ENCODE results near the gene RAPGEF5.

RAPGEF5 gene

DNA sequence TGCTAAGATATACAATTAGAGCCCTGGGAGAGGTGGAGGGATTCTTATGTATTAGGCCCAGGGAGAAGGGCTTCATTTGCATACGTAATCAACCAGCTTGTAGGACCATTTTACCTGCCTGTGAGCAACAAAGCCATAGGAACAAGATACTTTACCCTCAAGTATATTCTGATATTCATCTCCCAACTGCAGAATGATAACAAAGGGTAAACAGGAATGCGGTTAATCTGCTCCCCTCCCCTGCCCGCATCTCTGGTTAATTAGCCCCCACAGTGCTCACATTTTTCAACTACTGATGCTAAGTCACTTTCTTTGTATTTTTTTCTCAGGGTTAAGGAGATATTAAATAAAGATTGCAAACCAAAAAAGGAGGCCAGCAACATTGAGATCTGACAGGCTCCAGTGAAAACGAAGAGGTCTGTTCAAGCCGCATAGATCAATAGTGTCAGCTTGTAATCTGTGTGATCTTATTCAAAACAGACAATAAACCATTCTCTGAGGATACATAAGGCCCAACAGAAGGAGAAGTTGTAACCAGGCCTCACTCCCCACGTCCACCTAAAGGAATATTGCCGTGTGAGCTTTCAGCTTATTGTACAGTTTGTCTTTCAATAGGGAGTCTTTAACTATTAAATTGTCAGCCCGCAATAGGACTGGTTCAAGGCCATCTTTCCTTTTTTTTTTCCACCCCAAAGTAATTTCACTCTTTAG lies 203.4 kb downstream of the RAPGEF5 start:
- H3K27ac ChIP-seq, result peak overlapping the region; percentile 84
- no peaks in the 10 kb centered on the region for H3K36me3 ChIP-seq (ENCODE audit: control insufficient read depth, insufficient read depth, low read length)
- no peaks in the 10 kb centered on the region for H3K9me3 ChIP-seq (ENCODE audit: control insufficient read depth, low read length)
- no peak overlapping the region for H2AFZ ChIP-seq
- peaks cover 34% of the 10 kb centered on the region for H3K79me2 ChIP-seq
- H3K4me3 ChIP-seq (ENCODE audit: low read depth, low read length), result peak overlapping the region; percentile 2
- TF ChIP-seq CTCF (IDR thresholded peaks at IDR 0.05), result no peak
- no peaks in the 10 kb centered on the region for H3K27me3 ChIP-seq (ENCODE audit: control insufficient read depth, insufficient read depth, low read length)
- H3K9ac ChIP-seq, result no peak overlapping the region
- peaks cover 80% of the 10 kb centered on the region for H3K4me1 ChIP-seq
- H3K4me2 ChIP-seq (ENCODE audit: low read length), result peak overlapping the region; percentile 32

DNA sequence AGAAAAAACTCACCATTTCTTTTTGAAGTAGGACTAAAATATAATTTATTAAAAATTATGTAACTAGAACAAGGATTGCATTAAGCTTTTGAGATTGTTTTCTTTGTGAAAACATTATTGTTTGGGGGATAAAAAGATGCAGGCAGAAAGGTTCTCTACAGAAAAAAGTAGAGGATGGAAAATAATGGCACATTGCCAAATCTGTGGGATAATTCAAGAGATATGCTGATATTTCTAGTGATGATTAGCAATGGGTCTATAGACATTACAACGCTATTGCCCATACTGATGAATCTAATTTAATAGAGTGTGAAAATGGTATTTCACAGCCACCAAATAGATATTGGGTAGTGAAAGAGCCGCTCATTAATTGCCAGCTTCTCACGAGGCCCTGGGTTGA lies 204.3 kb downstream of the RAPGEF5 start:
- H3K4me2 ChIP-seq (ENCODE audit: low read length), result no peak overlapping the region
- no peak overlapping the region for H3K9ac ChIP-seq
- no peak for TF ChIP-seq CTCF (IDR thresholded peaks at IDR 0.05)
- H3K4me3 ChIP-seq (ENCODE audit: low read depth, low read length), result no peak overlapping the region
- H3K36me3 ChIP-seq (ENCODE audit: control insufficient read depth, insufficient read depth, low read length), result no peaks in the 10 kb centered on the region
- no peak overlapping the region for H2AFZ ChIP-seq
- peak overlapping the region; percentile 84 for H3K27ac ChIP-seq
- no peaks in the 10 kb centered on the region for H3K9me3 ChIP-seq (ENCODE audit: control insufficient read depth, low read length)
- no peaks in the 10 kb centered on the region for H3K27me3 ChIP-seq (ENCODE audit: control insufficient read depth, insufficient read depth, low read length)
- peaks cover 29% of the 10 kb centered on the region for H3K79me2 ChIP-seq
- peaks cover 83% of the 10 kb centered on the region for H3K4me1 ChIP-seq

DNA sequence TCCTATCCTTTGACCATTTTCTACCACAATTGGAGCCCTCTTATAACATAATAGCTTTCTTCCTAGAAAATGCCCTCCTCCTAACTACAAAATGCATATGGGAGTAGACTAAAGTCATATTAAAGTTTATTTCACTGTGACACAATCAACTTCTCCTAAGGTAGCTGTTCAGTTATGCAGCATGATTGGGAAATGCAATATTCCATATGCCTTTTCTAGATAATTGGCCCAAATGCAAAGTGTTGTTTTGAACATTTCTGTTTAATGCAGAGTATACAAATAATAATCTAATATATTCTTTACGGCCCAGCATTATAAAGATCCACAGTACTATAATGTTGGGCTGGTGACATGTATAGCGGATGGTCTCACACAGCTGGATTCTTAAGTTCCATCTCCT lies 205.1 kb downstream of the RAPGEF5 start:
- Histone ChIP-seq H3K4me1 (peaks cover 79% of the 10 kb centered on the region), H3K27ac (peak overlapping the region; percentile 56), H3K9ac (no peak overlapping the region), H3K36me3 (ENCODE audit: control insufficient read depth, insufficient read depth, low read length) (no peaks in the 10 kb centered on the region), H3K4me3 (ENCODE audit: low read depth, low read length) (no peak overlapping the region), H2AFZ (no peak overlapping the region), H3K27me3 (ENCODE audit: control insufficient read depth, insufficient read depth, low read length) (no peaks in the 10 kb centered on the region), H3K9me3 (ENCODE audit: control insufficient read depth, low read length) (no peaks in the 10 kb centered on the region), H3K79me2 (peaks cover 22% of the 10 kb centered on the region), H3K4me2 (ENCODE audit: low read length) (no peak overlapping the region)
- TF ChIP-seq CTCF (IDR thresholded peaks at IDR 0.05), result no peak

GRCh38 chr7:22150221-22150620 lies 206.7 kb downstream of the RAPGEF5 start:
- peak overlapping the region; percentile 72 for H3K27ac ChIP-seq
- H3K79me2 ChIP-seq, result peaks cover 17% of the 10 kb centered on the region
- no peak overlapping the region for H3K4me2 ChIP-seq (ENCODE audit: low read length)
- H3K9me3 ChIP-seq (ENCODE audit: control insufficient read depth, low read length), result no peaks in the 10 kb centered on the region
- no peak overlapping the region for H3K4me3 ChIP-seq (ENCODE audit: low read depth, low read length)
- no peak overlapping the region for H3K9ac ChIP-seq
- TF ChIP-seq CTCF (IDR thresholded peaks at IDR 0.05), result no peak
- no peak overlapping the region for H2AFZ ChIP-seq
- H3K4me1 ChIP-seq, result peaks cover 71% of the 10 kb centered on the region
- H3K27me3 ChIP-seq (ENCODE audit: control insufficient read depth, insufficient read depth, low read length), result no peaks in the 10 kb centered on the region
- H3K36me3 ChIP-seq (ENCODE audit: control insufficient read depth, insufficient read depth, low read length), result no peaks in the 10 kb centered on the region

GRCh38 chr7:22147868-22148267 lies 209.1 kb downstream of the RAPGEF5 start:
- H3K36me3 ChIP-seq (ENCODE audit: control insufficient read depth, insufficient read depth, low read length), result no peaks in the 10 kb centered on the region
- H3K79me2 ChIP-seq, result peaks cover 22% of the 10 kb centered on the region
- no peak for TF ChIP-seq CTCF (IDR thresholded peaks at IDR 0.05)
- H2AFZ ChIP-seq, result no peak overlapping the region
- H3K4me3 ChIP-seq (ENCODE audit: low read depth, low read length), result no peak overlapping the region
- H3K27me3 ChIP-seq (ENCODE audit: control insufficient read depth, insufficient read depth, low read length), result no peaks in the 10 kb centered on the region
- peak overlapping the region; percentile 72 for H3K27ac ChIP-seq
- H3K4me2 ChIP-seq (ENCODE audit: low read length), result no peak overlapping the region
- no peak overlapping the region for H3K9ac ChIP-seq
- peaks cover 68% of the 10 kb centered on the region for H3K4me1 ChIP-seq
- H3K9me3 ChIP-seq (ENCODE audit: control insufficient read depth, low read length), result no peaks in the 10 kb centered on the region

Measured in parathyroid adenoma (tissue), 2 donors.